NCI-H524 treated with DMSO at 0.1 percent for 48 hours (cell line): ENCODE measurements around the gene KLK12.

Experiments
- DNase-seq: peaks from one replicate; lab custom pipeline; 2025; lab: John Stamatoyannopoulos, UW

The KLK12 gene

DNA sequence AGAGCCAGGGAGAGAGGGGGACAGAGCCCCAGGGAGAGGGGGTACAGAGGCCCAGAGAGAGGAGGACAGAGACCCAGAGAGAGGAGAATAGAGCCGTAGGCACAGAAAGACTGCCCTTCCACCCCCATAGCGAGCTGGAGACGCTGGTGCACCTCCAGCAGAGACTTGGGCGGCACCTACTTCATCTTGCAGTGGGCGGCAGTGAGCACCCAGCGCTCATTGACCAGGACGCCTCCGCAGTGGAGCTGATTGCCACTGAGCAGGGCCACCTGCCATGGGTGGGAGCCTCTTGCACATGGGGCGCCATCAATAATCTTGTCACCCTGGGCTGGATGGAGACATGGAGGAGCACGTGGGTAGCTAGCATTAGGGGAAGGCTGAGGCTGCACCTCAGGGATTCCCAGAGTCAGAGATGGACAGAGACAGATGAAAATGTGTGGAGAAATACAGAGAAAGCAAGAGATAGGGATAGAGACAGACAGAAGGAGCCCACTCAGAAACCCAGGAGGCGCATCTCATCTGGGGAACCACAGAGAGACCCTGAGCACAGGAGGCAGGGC lies 53.1 kb downstream of the KLK12 start:
- no peak for DNase-seq

DNA sequence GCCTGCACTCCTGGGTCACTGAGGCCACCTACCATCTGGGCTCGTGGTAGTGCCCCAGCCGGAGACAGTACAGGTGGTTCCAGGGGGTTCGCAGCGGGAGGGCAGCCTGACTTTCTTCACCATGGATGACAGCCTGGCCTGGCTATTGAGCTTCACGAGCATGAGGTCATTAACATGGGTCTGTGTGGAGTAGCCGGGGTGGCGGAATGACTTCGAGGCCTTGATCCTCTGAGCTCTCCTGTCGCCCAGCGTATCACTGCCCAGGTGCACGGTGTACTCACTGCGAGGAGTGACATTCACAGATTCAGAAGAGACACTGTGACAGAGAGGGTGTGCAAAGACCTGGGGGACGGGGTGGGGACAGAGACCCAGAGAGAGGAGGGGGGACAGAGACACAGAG lies 54.6 kb downstream of the KLK12 start:
- no peak for DNase-seq

DNA sequence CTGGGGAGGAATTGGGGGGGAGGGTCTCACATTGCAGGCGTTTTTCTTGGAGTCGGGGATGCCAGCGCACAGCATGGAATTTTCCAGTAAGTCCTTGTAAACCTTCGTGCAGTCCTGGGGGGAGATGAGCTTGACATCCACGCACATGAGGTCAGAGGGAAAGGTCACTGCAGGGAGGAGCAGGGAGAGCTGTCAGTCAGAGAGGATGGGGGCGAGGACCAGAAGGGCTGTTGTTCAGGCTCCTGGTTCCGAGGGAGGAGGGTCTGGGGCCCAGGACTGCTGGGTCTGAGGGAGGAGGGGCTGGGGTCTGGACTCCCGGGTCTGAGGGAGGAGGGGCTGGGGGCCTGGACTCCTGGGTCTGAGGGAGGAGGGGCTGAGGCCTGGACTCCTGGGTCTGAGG lies 55.0 kb downstream of the KLK12 start:
- no peak for DNase-seq
